Stimulated activated CD4-positive, alpha-beta T cell treated with anti-CD3 and anti-CD28 coated beads, Interleukin-4, amount 100 ng/mL, for 24 hours (primary cell): Measurements from ENCODE around the gene ST3GAL5.
"Not testable (repeated sequence)": the region's sequence is repeated elsewhere in the genome, so short reads cannot be mapped to it uniquely, and the experiment has no call there.

ENCODE experiments used
- DNase-seq: peaks from one replicate; pipeline ENCODE4 v3.0.0-alpha.2; 2020

Gene ST3GAL5

DNA sequence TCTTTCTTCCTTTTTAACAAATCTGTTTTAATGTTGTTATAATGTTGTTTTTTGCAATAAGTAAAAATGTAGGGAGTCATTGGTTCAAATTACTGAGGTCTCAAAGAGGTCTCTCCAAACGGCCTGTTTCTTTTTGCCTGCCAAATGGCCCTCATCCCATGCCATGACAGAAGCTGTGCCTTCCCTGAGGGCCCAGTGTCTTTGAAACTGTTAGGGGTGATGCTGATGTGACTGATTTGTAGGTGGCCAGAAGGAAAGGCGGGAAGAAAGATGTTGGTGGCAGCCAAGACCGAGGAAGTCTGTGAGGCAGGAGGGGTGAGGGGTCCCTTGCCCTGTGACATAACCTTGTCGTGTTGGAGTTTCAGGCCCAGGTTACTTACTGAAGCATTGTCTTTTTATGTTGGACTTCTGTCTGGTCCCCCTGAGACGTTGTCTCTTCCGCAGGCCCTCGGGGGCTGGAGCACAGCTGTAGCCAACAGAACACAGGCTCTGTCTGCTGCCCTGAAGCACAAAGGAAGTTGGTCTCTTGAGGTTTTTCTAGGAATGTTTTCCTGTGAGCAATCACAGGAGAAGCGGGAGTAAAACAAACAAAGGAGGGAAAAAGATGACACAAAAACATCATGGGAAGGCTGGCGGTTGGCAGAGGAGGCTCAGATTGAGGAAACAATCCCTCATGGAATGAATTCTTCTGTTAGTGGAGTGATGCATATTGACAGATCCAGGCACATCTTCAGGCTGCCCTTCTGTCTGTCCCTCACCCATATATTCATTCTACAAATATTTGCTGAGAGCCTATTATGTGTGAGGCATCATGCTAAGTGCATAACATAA, 4.9 kb upstream of the ST3GAL5 start:
- no peak for DNase-seq

- no peak for DNase-seq
Observed at GRCh38 chr2:85892216-85892944, 3.6 kb upstream of the ST3GAL5 start.

DNA sequence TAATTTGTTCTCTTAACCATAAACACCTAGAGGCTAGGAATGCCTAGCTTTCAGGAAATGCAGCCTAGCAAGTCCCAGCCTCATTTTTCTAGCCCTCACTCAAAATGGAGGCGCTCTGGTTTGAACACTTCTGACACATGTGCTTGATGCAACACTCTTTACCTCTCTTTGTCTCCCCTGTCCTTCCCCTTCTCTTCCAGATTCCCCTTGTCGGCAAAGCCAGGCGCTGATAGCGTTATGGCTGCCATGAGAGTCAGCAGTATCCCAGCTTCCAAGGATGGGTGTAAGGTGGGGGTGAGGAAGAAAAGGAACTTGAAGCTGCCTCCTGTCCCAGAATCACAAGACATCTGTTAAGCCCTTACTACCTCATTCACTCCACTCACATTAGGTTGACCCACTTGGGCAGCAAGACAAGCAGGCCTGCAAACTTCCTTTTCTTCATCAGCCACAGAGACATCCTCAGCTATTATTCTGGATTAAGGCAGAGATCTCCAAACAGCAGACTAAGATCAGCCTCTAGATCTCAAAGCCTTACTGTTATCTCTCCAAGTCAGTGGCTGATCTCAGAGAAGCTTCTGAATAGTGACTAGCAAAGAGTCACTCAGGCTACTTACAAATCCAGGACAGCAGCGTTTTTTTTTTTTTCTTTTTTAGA, 1.9 kb upstream of the ST3GAL5 start:
- no peak for DNase-seq

DNA sequence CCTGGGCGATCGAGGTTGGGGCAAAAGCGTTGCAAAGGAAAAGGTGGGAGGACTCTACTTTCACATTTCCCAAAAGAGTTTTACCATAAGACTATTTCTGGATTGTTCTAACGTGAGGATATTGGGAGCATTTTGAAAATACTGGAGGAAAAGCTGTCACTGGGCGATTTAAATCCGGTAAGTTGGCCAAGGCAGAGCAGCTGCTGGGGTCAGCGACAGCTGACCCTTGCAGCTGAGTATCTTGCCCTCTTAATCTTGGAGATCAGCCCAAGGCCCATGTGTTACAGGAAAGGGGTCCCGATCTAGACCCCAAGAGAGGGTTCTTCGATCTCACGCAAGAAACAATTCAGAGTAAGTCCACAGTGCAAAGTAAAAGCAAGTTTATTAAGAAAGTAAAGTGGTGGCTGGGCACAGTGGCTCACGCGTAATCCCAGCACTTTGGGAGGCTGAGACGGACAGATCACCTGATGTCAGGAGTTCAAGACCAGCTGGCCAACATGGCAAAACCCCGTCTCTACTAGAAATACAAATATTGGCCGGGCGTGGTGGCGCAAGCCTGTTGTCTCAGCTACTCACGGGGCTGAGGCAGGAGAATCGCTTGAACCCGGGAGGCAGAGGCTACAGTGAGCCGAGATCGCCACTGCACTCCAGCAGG, 964 bp upstream of the ST3GAL5 start:
- DNase-seq: no peak

GRCh38 chr2:85888020-85888683, 638 bp downstream of the ST3GAL5 start:
- DNase-seq: peak; percentile 44

- DNase-seq: peak; percentile 58
Observed at GRCh38 chr2:85887566-85888019, 1.2 kb downstream of the ST3GAL5 start.

- DNase-seq: peak; percentile 77
Observed at GRCh38 chr2:85886590-85886989, 2.2 kb downstream of the ST3GAL5 start.

- no peak for DNase-seq
Observed at GRCh38 chr2:85886141-85886540, 2.6 kb downstream of the ST3GAL5 start.

DNA sequence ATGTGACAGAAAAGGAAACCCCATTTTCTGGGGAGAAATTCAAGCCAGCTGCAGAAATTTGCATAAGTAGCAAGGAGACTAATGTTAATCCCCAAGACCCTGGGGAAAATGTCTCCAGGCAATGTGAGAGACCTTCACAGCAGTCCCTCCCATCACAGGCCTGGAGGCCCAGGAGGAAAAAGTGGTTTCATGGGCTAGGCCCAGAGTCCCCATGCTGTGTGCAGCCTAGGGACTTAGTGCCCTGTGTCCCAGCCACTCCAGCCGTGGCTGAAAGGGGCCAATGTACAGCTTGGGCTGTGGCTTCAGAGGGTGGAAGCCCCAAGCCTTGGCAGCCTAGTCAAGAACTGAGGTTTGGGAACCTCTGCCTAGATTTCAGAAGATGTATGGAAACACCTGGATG, 7.0 kb downstream of the ST3GAL5 start:
- DNase-seq: not testable (repeated sequence)

GRCh38 chr2:85880716-85881328, 8.0 kb downstream of the ST3GAL5 start:
- not testable (repeated sequence) for DNase-seq

DNA sequence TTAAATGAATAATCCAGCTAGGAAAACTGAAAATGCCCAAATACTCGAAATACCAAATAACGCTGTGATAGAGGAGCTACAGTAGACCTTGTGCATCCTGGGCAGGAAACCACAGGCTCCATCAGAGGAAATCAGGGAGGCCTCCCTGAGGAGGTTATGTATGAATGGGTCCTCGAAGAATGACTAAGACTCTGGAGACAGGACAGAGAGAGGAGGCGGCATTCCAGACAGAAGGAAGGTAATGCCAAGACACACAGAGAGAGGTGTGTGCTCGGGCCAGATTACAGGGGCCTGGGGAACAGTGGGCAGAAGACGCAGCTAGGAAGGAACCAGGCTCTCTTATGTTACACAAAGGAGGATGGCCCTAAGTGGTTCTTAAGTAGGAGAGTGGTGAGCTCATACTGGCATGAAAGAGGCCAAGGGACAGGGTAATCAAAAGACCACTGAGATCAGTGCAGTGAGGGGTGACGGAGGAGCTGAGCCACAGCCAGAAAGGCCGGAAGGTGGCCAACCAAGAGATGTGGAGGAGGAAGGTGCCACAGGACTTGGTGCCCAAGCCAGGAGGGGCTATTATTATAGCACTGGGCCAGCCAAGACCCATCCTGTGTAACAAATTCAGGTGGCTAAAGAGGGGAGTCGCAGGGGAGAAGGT, 9.9 kb downstream of the ST3GAL5 start:
- DNase-seq: no peak

DNA sequence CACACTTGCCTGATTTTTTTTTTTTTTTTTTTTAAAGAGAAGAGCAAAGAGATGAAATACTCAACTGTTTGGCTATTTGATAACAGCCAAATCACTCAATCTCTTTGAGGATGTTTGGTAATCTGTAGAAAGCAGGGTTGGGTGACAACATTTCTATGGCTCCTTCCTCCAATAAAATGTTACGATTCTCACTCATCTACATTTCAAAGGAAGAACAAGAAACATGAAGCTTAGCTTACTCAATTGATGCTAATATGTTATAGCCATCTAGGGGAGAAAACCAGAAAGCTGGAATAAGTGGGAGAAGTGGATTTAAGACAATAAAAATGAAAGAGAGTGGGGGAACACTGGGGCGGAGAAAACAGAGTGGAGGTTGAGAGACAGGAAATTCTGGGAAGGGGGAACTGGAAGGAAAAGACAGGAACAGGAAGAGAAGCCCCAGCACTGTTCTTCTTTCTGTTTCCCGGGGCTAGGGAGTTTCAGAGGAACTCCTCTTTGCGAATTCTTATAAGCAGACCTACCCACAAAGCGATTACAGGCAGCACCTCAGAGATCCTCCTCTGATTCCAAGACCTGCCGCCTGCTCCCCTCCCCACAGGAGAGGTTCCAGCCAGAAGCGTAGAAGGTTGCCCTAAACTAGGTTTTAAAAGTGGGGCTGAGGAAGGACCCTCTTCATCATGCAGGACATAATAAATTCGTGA, 13.3 kb downstream of the ST3GAL5 start:
- no peak for DNase-seq

- DNase-seq: no peak
Observed at GRCh38 chr2:85873679-85874078, 15.1 kb downstream of the ST3GAL5 start.

GRCh38 chr2:85872536-85873161, 16.1 kb downstream of the ST3GAL5 start:
- DNase-seq: no peak

GRCh38 chr2:85871494-85872164, 17.2 kb downstream of the ST3GAL5 start:
- no peak for DNase-seq

DNA sequence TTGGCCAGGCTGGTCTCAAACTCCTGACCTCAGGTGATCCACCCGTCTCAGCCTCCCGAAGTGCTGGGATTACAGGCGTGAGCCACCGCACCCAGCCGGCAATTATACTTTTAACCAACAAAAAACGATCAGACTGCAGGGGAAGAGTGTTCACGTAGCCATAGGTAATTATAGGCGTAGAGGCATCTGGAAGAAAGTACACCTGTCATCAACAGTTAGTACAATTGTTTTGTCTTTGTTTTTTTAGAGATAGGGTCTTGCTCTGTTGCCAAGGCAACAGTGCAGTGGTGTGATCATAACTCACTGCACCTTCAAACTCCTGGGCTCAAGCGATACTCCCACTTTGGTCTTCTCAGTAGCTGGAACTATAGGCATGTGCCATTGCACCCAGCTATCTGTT, 20.0 kb downstream of the ST3GAL5 start:
- no peak for DNase-seq

DNA sequence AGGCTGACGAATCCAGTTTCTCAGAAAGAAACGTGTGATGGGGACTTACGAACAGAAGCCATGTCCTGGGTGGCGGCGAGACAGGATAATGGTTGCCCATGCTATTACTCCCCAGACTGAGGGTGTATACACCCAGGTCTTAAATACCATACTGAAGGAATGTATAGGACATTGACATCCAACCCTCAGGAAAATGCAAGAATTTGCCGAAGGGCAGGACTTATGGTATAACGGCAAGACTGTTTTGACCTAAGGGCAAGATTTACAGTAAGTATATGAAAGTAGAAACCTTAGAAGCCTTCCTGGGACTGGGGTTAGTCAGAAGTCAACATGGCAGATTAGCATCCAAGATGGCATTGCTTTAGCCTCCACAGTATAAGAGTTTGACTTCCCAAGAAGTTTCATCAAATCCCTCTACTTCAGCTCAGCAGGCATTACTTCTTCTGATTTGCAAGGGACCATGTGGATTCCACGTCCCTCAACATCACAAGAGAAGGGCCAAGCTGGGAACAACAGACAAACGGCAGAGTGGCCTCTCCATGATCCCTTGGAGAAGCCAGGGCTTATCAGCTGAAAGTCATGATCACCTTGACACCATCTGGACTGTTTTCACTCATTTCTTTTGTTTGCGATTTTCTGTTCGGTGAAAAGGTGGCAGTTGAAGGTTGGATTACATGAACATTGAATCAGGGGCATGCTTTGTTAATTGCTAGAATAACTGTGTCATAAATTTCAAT, 21.1 kb downstream of the ST3GAL5 start:
- no peak for DNase-seq

GRCh38 chr2:85867121-85867520, 21.7 kb downstream of the ST3GAL5 start:
- DNase-seq: no peak

DNA sequence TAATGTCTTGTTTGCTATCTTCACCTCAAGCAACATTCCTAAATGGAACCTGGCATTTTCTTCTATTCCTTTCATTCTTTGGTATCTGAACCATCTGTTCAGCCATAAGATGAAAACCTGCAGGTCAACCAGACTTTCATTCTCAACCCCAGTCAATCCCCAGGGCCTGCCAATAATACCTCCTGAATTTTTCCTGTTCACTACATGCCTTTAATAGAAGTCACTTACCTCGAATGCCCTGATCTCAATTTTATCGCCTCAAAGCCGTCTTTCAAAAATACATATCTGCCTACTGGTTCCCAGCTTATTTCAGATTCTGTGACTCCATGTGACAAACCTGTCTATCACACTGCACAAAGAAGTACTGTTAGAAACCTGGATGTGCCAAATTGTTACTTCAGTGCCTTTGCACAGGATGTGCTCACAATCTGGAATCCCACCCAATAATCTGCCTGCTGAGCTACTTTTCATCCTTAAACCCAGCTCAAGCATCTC, 22.6 kb downstream of the ST3GAL5 start:
- no peak for DNase-seq
